ENCODE data around the gene CCNT1. TPM values are rescaled to one million over a fixed set of nuclear protein-coding genes. Genes with fewer than 3 reads are reported as not detected.

The CCNT1 gene
- total RNA-seq, 1 donor from 2014 or later = 43.8 TPM

- H3K4me3 Mint-ChIP-seq (ENCODE audit: low read depth) = no peak overlapping the region
- H3K27me3 Mint-ChIP-seq = no peaks in the 10 kb centered on the region
- H3K9me3 Mint-ChIP-seq (ENCODE audit: low read depth) = no peaks in the 10 kb centered on the region
- no peak for TF ChIP-seq CTCF (IDR thresholded peaks at IDR 0.05; ENCODE audit: unreplicated experiment)
- no peak overlapping the region for H3K27ac Mint-ChIP-seq
- peaks cover 4% of the 10 kb centered on the region for H3K4me1 Mint-ChIP-seq (ENCODE audit: low read depth)
- no peak for DNase-seq (ENCODE audit: low spot score, unreplicated experiment)
- H3K36me3 Mint-ChIP-seq (ENCODE audit: insufficient read depth) = peaks cover 30% of the 10 kb centered on the region
Observed at GRCh38 chr12:48690990-48691389, 25.5 kb downstream of the CCNT1 start.

- Mint-ChIP-seq H3K27ac (no peak overlapping the region), H3K4me3 (ENCODE audit: low read depth) (no peak overlapping the region), H3K36me3 (ENCODE audit: insufficient read depth) (peaks cover 26% of the 10 kb centered on the region), H3K9me3 (ENCODE audit: low read depth) (no peaks in the 10 kb centered on the region), H3K4me1 (ENCODE audit: low read depth) (peaks cover 4% of the 10 kb centered on the region), H3K27me3 (no peaks in the 10 kb centered on the region)
- no peak for DNase-seq (ENCODE audit: low spot score, unreplicated experiment)
- no peak for TF ChIP-seq CTCF (IDR thresholded peaks at IDR 0.05; ENCODE audit: unreplicated experiment)
Observed at GRCh38 chr12:48690436-48690835, 26.1 kb downstream of the CCNT1 start.

GRCh38 chr12:48688836-48689235, 27.7 kb downstream of the CCNT1 start:
- H3K36me3 Mint-ChIP-seq (ENCODE audit: insufficient read depth) = peaks cover 18% of the 10 kb centered on the region
- H3K9me3 Mint-ChIP-seq (ENCODE audit: low read depth) = no peaks in the 10 kb centered on the region
- no peak overlapping the region for H3K27ac Mint-ChIP-seq
- no peaks in the 10 kb centered on the region for H3K27me3 Mint-ChIP-seq
- H3K4me3 Mint-ChIP-seq (ENCODE audit: low read depth) = no peak overlapping the region
- DNase-seq (ENCODE audit: low spot score, unreplicated experiment) = no peak
- no peak for TF ChIP-seq CTCF (IDR thresholded peaks at IDR 0.05; ENCODE audit: unreplicated experiment)
- peaks cover 4% of the 10 kb centered on the region for H3K4me1 Mint-ChIP-seq (ENCODE audit: low read depth)

- TF ChIP-seq CTCF (IDR thresholded peaks at IDR 0.05; ENCODE audit: unreplicated experiment) = no peak
- peaks cover 11% of the 10 kb centered on the region for H3K36me3 Mint-ChIP-seq (ENCODE audit: insufficient read depth)
- H3K4me1 Mint-ChIP-seq (ENCODE audit: low read depth) = peaks cover 4% of the 10 kb centered on the region
- no peaks in the 10 kb centered on the region for H3K27me3 Mint-ChIP-seq
- no peak overlapping the region for H3K27ac Mint-ChIP-seq
- H3K9me3 Mint-ChIP-seq (ENCODE audit: low read depth) = no peaks in the 10 kb centered on the region
- H3K4me3 Mint-ChIP-seq (ENCODE audit: low read depth) = no peak overlapping the region
- no peak for DNase-seq (ENCODE audit: low spot score, unreplicated experiment)
Observed at GRCh38 chr12:48687592-48687991, 28.9 kb downstream of the CCNT1 start.

GRCh38 chr12:48686615-48687334, 29.7 kb downstream of the CCNT1 start:
- TF ChIP-seq CTCF (IDR thresholded peaks at IDR 0.05; ENCODE audit: unreplicated experiment) = no peak
- no peak overlapping the region for H3K27ac Mint-ChIP-seq
- DNase-seq (ENCODE audit: low spot score, unreplicated experiment) = no peak

More at GRCh38 chr12:48686615-48687334, 29.7 kb downstream of the CCNT1 start:
- Mint-ChIP-seq H3K4me3 (ENCODE audit: low read depth) (no peak overlapping the region), H3K27me3 (no peaks in the 10 kb centered on the region), H3K9me3 (ENCODE audit: low read depth) (no peaks in the 10 kb centered on the region), H3K36me3 (ENCODE audit: insufficient read depth) (peaks cover 10% of the 10 kb centered on the region), H3K4me1 (ENCODE audit: low read depth) (peaks cover 4% of the 10 kb centered on the region)
